D721Med (cell line): ENCODE measurements around the gene PPP4R4.

Experiments used
- DNase-seq: peaks from one replicate; pipeline ENCODE4 v3.0.0; 2011; ENCODE audit warnings: low spot score; ENCODE audit not compliant: insufficient read length
- FAIRE-seq: peaks from 2 replicates; lab custom pipeline; 2011; peaks lifted over from hg19 to GRCh38; lab: Jason Lieb, UNC
- CTCF ChIP-seq: IDR thresholded peaks from 2 replicates; pipeline ENCODE4 v1.5.1; 2012; ENCODE audit warnings: mild to moderate bottlenecking, control low read depth; ENCODE audit not compliant: insufficient read depth; ENCODE audit errors: missing control alignments

PPP4R4 gene

DNA sequence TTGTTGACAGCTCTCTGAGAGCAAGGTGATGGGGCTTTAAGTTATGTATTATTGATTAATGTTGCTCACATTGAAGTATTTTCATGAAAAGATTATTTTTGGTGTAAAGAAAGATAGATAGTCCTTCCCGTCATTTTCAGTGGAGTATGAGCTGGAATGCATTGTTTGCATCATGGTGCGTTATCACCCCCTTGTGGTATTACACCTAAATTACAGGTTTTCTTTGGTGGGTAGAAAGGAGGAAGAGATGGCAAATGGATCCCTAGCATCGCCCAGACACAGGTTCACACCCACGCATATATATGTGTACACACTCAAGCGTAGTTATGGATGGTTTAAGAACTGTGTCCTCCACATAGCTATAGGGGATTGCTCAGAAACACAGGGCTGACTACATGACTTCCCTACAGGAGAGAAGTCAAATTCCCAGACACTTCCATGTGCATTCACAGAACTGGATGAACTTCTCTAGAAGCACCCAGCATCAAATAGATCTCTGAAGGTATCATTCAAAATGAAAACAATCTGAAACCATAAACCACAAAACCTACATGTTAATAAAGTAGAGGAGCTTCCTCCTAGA, 133.4 kb downstream of the PPP4R4 start:
- FAIRE-seq (no peak), DNase-seq (no peak)
- peak; percentile 22 for TF ChIP-seq CTCF

- no peak for TF ChIP-seq CTCF
- no peak for DNase-seq
- no peak for FAIRE-seq
Measured at GRCh38 chr14:94309721-94310120, 135.6 kb downstream of the PPP4R4 start.

DNA sequence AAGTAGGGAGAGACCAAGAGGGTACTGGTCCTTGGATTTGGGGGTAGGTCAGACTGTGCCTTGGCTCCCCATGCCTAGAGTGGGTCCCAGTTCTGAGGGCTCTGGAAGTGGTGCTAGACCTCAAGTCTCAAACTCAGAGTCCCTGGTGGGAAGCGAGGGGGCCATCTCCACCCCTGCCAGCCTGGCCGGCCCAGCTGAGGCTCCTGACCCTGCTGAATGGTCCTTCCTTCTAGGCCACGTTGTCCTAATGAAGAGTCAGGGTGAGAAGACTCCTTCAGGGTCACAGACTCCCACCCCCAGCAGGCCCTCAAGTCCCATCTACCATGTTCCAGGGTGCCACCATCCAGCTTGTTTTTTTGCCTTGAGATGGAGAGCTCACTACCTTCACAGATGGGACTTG, 136.1 kb downstream of the PPP4R4 start:
- TF ChIP-seq CTCF, result no peak
- FAIRE-seq (no peak), DNase-seq (no peak)

DNA sequence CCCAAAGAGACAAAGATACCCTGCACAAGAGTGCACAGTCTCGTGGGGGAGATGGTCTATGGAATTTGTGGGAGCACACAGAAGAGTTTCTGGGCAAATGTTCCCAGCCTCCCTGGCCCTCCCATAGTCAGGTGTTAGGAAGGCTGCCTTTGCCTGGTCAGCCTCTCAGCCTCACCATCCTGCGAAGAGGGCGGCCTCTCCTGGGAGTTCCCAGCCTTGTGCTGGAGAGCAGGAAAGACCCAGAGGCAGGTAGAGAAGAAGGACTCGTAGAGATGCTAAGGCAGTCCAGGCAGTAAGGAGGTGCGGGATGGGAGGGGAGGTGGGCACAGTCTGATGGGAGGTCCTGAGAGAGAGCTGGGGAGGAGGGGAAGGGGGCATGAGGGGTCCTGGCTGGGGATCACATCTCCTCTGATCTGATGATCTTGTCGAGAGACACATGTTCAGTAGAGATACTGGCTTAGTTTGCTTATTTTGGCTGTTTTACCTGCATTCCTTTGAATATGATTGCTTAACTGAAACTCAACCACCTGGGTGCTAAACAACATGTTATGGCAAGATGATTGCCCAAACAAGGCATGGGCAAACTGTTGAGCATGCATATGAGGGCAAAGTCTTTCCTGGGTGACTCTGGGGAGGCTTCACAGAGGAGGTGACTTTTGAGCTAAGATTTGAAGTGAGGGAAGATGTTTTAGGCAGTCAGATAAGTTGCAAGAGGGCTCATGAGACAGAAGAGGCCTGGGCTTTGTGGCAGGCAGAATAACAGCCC, 138.5 kb downstream of the PPP4R4 start:
- DNase-seq (no peak), FAIRE-seq (no peak)
- TF ChIP-seq CTCF, result no peak

DNA sequence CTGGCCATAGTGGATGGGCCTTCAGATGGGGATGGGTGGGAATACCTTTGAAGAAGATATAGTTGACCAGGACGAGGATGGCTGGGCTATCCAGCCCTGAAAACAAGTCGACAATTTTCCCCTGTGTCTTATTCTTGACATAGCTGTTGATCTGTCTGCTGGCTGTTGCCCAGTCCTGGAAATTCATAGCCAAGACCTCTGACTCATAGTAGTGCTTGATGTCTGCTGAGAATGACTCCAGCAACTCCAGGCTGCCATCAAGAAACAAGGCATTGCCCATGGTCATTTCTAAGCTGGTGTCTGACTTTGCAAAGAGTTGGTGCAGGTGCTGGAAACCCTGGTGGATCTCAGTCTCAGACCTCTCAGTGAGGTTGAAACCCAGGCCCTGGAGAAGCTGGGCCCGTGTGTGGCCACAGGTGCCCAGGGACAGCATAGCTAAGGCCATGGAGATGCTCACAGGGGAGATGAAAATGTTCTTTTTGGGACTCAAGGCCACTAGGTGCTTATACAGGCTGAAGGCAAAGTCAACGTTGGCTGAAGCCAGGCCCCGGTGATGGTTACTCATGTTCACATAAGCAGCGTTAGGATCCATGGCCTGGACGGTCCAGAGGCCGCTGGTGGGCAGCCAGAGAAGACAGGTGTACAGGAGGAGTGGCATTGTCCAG, 140.0 kb downstream of the PPP4R4 start:
- TF ChIP-seq CTCF, result no peak
- DNase-seq (no peak), FAIRE-seq (no peak)

- FAIRE-seq (no peak), DNase-seq (no peak)
- no peak for TF ChIP-seq CTCF
Measured at GRCh38 chr14:94314890-94315289, 140.8 kb downstream of the PPP4R4 start.

DNA sequence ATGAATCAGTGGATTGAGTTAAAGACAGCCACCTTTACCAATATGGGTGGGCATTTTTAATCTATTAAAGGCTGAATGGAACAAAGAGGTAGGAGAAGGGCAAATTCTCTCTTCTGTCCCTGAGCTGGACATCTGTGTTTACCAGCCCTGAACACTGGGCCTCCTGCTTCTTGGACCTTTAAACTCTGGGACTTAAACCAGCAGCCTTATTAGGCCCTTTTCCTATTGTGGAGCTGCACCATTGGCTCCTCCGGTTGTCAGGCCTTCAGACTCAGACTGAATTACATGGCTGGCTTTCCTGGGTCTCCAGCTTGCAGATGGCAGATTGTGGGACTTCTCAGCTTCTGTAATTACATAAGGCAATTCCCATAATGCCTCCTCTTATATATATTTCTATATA, 142.6 kb downstream of the PPP4R4 start:
- TF ChIP-seq CTCF, result no peak
- FAIRE-seq (no peak), DNase-seq (no peak)
